Small intestine (tissue), 7 donors: ENCODE measurements around the gene KRT9. TPM values are rescaled to one million over a fixed set of nuclear protein-coding genes. Genes with fewer than 3 reads are reported as not detected.

Experiments
- DNase-seq, 2 donors: peaks; one replicate each; pipeline versions ENCODE4 v3.0.0 to v3.0.0-alpha.2; 2013
- FAIRE-seq: peaks from 2 replicates; lab custom pipeline; 2012; peaks lifted over from hg19 to GRCh38; lab: Jason Lieb, UNC
- H3K27ac ChIP-seq, 3 donors: one replicate each; pipeline ENCODE4 v1.5.1; 2013; ENCODE audit warnings: low read length in 2 of 3, mild to moderate bottlenecking in 2 of 3, control low read depth in 1 of 3, inconsistent platforms in 1 of 3, low read depth in 1 of 3, moderate library complexity in 1 of 3
- H3K27me3 ChIP-seq, 3 donors: one replicate each; pipeline ENCODE4 v1.6.1; 2013; ENCODE audit warnings: low read length in 3 of 3, inconsistent platforms in 1 of 3; ENCODE audit not compliant: control insufficient read depth in 3 of 3, insufficient read depth in 3 of 3
- H3K36me3 ChIP-seq, 3 donors: one replicate each; pipeline ENCODE4 v1.6.1; 2013; ENCODE audit warnings: low read length in 3 of 3, inconsistent platforms in 1 of 3, low read depth in 1 of 3, mild to moderate bottlenecking in 1 of 3, moderate library complexity in 1 of 3; ENCODE audit not compliant: control insufficient read depth in 3 of 3, insufficient read depth in 2 of 3
- H3K4me1 ChIP-seq, 3 donors: one replicate each; pipeline ENCODE4 v1.6.1; 2013; ENCODE audit warnings: low read length in 2 of 3, inconsistent platforms in 1 of 3, low read depth in 1 of 3, mild to moderate bottlenecking in 1 of 3, moderate library complexity in 1 of 3; ENCODE audit not compliant: control insufficient read depth in 3 of 3, insufficient read depth in 2 of 3
- H3K4me3 ChIP-seq, 3 donors: one replicate each; pipeline ENCODE4 v1.5.1; 2013; ENCODE audit warnings: low read length in 3 of 3, control low read depth in 1 of 3, inconsistent platforms in 1 of 3, low read depth in 1 of 3, mild to moderate bottlenecking in 1 of 3, moderate library complexity in 1 of 3
- H3K9me3 ChIP-seq, 2 donors: one replicate each; pipeline ENCODE4 v1.6.1; 2013; ENCODE audit warnings: low read depth in 1 of 2, low read length in 1 of 2; ENCODE audit not compliant: control insufficient read depth in 2 of 2, insufficient read depth in 1 of 2
- WGBS, 3 donors: extraction: QIAGEN DNeasy Blood & Tissue Kit; methylation state at CpG; one replicate each; pipeline ENCODE4 v1.1.7; 2013; 5-methylcytosine and 5-hydroxymethylcytosine counted together
- polyA plus RNA-seq, 4 donors: library from polyadenylated mRNA; stranded (reverse) in 3 of 4; unstranded in 1 of 4; fragments of 200-250 nt in 3 of 4; fragments of 120-200 nt in 1 of 4; gene quantifications; one replicate each; pipeline versions ENCODE4 v1.2.1 to v1.2.3, GENCODE V29; 2013
- donor health status: healthy with polysubstance abuse.
- donor health status: control.
- donor health status: control.
- donor health status: Bipolar disorder and iron deficiency.
- donor health status: healthy.

KRT9 gene
- polyA plus RNA-seq, 4 donors = 0.15 TPM; not detected in 3

DNA sequence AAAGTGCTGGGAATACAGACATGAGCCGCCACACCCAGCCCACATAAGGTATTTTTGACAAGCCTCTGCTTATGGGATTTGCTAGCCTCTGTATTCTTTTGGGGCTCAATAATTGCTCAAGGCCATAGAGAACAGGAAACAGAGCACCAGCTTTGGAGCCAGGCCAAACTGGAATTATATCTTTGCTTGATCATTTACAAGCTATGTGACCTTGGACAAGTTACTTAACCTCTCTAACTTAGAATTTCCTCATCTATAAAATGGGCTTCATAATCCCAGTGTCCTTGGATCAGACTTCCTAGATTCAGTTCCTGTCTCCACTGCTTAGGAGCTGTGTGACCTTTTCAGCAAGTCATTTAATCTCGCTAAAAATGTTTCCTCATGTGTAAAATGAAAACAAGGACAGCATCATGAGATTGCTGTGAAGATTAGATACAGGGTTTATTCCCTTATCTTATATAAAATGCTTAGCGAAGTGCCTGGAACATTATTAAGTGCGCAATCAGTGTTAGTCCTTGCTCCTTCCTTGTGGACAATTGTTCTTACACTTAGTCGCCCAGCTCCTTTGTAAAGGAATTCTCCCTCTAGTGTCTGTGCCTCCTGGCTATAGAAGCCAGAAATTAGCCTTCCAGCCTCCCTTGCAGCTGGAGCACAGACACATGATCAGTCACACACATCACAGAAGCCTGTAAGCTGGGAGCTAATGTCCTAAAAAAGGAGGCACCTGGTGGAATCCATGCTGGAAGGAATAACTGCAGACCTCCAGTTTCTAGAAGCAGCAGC lies 16.6 kb downstream of the KRT9 start:
- Histone ChIP-seq H3K4me1 (no peaks in the 10 kb centered on the region), H3K27me3 (peaks cover 0 to 4% (median 0%) of the 10 kb centered on the region in 3 donors), H3K9me3 (no peaks in the 10 kb centered on the region), H3K36me3 (no peaks in the 10 kb centered on the region), H3K27ac (peak overlapping the region in 1 of 3 donors; percentile 66), H3K4me3 (no peak overlapping the region)
- no peak for FAIRE-seq
- WGBS, 3 donors = 21 to 57% (median 45%) methylated on average over 5 of the region's 5 CpGs
- DNase-seq = peak in 1 of 2 donors; percentile 94

GRCh38 chr17:41553987-41554680 lies 17.7 kb downstream of the KRT9 start:
- Histone ChIP-seq H3K4me3 (no peak overlapping the region), H3K4me1 (peaks cover 0 to 10% (median 0%) of the 10 kb centered on the region in 3 donors), H3K27me3 (no peaks in the 10 kb centered on the region), H3K27ac (peak overlapping the region in 1 of 3 donors; percentile 4), H3K36me3 (no peaks in the 10 kb centered on the region), H3K9me3 (no peaks in the 10 kb centered on the region)
- FAIRE-seq (no peak), DNase-seq (no peak)
- WGBS, 3 donors = 65 to 72% (median 69%) methylated on average over 8 of the region's 8 CpGs

GRCh38 chr17:41553176-41553575 lies 18.7 kb downstream of the KRT9 start:
- H3K9me3 ChIP-seq = no peaks in the 10 kb centered on the region
- H3K4me1 ChIP-seq = peaks cover 0 to 19% (median 0%) of the 10 kb centered on the region in 3 donors
- 83 to 86% (median 83%) methylated on average over 4 of the region's 4 CpGs for WGBS, 3 donors
- no peak overlapping the region for H3K27ac ChIP-seq
- H3K36me3 ChIP-seq = no peaks in the 10 kb centered on the region
- no peak for DNase-seq
- peaks cover 0 to 4% (median 0%) of the 10 kb centered on the region in 3 donors for H3K27me3 ChIP-seq
- H3K4me3 ChIP-seq = no peak overlapping the region
- FAIRE-seq = no peak

GRCh38 chr17:41552455-41552854 lies 19.4 kb downstream of the KRT9 start:
- H3K4me3 ChIP-seq = no peak overlapping the region
- DNase-seq (no peak), FAIRE-seq (no peak)
- no peaks in the 10 kb centered on the region for H3K36me3 ChIP-seq
- no peaks in the 10 kb centered on the region for H3K9me3 ChIP-seq
- peaks cover 0 to 21% (median 0%) of the 10 kb centered on the region in 3 donors for H3K4me1 ChIP-seq
- H3K27ac ChIP-seq = no peak overlapping the region
- WGBS, 3 donors = 87 to 93% (median 91%) methylated on average over 5 of the region's 5 CpGs
- H3K27me3 ChIP-seq = peaks cover 0 to 10% (median 0%) of the 10 kb centered on the region in 3 donors

DNA sequence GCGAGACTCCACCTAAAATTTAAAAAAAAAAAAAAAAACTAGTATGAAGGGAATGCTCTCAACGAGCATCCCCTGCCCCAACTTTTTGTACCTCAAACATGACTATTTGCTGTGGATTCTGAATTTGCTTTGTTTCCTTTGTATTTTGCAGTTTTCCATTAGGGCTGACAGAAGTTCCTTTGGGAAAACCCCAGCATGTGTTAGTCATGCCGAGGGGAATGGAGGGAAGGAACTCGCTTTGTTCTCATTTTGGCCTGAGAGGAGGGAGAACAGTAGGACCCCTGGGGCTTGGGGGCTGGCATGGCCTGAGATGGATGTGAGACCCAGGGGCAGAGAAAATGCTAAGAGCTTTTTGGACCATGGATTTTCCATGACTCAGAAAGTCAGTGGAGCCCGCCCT lies 20.5 kb downstream of the KRT9 start:
- Histone ChIP-seq H3K36me3 (no peaks in the 10 kb centered on the region), H3K27ac (no peak overlapping the region), H3K4me3 (no peak overlapping the region), H3K4me1 (peaks cover 0 to 21% (median 0%) of the 10 kb centered on the region in 3 donors), H3K27me3 (peaks cover 0 to 21% (median 0%) of the 10 kb centered on the region in 3 donors), H3K9me3 (peaks cover 0 to 7% of the 10 kb centered on the region in 2 donors)
- FAIRE-seq (no peak), DNase-seq (no peak)
- WGBS, 3 donors = 64 to 82% (median 74%) methylated on average over 5 of the region's 5 CpGs

- peak overlapping the region; percentile 68 to 87 (median 71) for H3K27ac ChIP-seq
- DNase-seq (peak; percentile 67 to 91), FAIRE-seq (no peak)
- no peaks in the 10 kb centered on the region for H3K36me3 ChIP-seq
- no peak overlapping the region for H3K4me3 ChIP-seq
- WGBS, 3 donors = 31 to 53% (median 44%) methylated on average over 8 of the region's 8 CpGs
- H3K27me3 ChIP-seq = peaks cover 0 to 22% (median 0%) of the 10 kb centered on the region in 3 donors
- H3K9me3 ChIP-seq = peaks cover 0 to 7% of the 10 kb centered on the region in 2 donors
- H3K4me1 ChIP-seq = peaks cover 0 to 27% (median 2%) of the 10 kb centered on the region in 3 donors
Observed at GRCh38 chr17:41549596-41550039, 22.2 kb downstream of the KRT9 start.

DNA sequence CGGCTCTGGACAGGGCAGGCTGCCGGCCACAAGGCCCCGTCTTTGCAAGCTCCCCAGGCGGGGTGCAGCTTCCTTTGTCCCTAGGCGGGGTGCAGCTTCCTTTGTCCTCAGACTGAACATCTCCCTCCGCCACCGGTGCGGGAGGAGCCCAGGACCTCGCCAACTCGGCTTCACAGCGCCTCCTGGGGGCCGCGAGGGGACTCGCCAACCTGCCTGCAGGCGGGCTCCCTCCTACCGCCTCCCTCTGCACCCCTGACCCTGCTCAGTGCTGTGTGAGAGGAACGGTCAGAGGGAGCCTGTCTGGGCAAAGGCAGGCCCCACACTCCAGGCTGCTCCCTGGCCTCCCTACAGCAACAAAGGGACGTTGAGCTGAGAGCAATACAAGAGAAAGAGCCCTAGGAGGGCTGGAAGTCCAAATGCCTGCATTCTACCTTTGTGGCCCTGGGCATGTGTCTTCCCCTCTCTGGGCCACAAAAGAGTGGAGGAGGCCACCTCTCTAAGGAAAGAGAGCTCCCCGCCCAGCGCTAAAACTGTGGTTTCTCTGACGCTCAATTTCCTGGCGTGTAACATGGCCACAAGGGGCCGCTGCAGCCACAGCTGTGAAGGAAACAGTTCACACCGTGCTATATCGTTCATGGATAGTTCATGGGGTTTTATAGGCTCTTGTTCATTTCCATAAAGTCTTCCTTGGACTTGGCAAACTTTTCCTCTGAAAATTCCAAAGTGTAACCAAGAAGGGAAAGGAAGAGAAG lies 22.8 kb downstream of the KRT9 start:
- Histone ChIP-seq H3K9me3 (peaks cover 0 to 7% of the 10 kb centered on the region in 2 donors), H3K36me3 (no peaks in the 10 kb centered on the region), H3K27ac (peak overlapping the region; percentile 71 to 87 (median 72)), H3K27me3 (peaks cover 0 to 22% (median 0%) of the 10 kb centered on the region in 3 donors), H3K4me3 (peak overlapping the region in 2 of 3 donors; percentile 13 to 24), H3K4me1 (peaks cover 0 to 31% (median 2%) of the 10 kb centered on the region in 3 donors)
- FAIRE-seq (no peak), DNase-seq (peak; percentile 90 to 92)
- WGBS, 3 donors = 0 to 2% (median 0%) methylated on average over 25 of the region's 25 CpGs
